HG02642 (cell line): ENCODE results near the gene EPS8L3.
"Not testable (repeated sequence)": the region's sequence is repeated elsewhere in the genome, so short reads cannot be mapped to it uniquely, and the experiment has no call there.

Experiments used
- ATAC-seq: cut with Tn5 transposase; IDR thresholded peaks from one replicate; pipeline ENCODE4 v1.9.1; 2021; ENCODE audit warnings: mild to moderate bottlenecking; ENCODE audit not compliant: unreplicated experiment, poor library complexity

Gene EPS8L3

DNA sequence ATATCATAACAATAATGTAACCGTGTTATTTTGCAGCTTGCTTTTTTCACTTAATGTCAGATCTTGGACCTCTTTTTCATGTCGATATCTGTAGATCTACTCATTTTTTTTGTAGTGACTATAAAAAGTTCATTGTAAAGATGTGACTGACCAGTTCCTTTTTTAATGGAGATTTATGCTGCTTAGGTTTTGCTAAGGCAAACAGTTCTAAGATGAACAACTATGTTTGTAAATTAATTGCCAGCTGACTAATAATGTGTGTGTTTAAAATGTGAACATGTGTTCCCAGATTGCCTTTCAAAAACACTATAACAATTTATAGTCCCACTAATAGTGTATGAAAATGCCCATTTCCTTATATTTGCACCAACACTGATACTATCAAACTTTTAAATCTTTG is 18.1 kb upstream of the EPS8L3 start:
- ATAC-seq = no peak

DNA sequence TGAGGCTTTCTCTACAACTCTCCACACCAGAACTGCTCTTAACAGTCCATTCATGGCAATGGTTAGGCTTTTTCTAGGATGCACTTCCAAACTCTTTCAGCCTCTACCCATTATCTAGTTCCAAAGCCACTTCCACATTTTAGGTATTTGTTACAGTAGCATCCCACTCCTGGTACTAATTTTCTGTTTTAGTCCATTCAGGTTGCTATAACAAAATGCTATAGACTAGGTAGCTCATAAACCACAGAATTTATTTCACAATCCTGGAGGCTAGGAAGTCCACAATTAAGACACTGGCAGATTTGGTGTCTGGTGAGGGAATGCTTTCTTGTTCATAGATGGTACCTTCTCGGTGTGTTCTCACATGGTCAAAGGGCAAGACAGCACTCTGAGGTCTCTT is 17.3 kb upstream of the EPS8L3 start:
- no peak for ATAC-seq

DNA sequence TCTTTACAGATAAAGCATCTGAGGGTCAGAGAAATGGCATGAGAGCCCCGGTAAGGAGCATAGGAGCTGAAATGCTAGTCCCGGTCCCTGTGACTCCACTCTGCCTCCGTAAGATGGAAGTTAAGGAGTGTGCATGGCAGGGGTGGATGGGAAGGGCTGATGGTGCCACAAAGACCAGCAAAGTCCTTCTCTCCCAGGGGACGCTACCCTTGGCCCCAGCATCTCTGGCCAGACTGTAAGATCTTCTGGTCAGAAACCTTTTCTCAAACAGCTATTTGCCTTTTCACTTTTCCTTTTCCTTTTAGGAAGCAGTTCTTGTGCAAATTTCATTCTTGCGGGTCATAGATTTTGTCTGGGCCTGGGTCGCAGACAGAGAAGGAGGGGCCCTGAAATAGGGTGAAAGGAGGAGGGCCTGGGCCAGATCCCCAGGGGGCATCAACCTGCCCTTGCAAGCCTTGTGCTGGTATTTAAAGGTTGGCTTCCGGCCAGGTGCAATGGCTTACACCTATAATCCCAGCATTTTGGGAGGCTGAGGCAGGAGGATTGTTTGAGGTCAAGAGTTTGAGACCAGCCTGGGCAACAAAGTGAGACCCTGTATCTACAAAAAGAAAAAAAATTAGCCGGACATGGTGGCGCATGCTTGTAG is 14.4 kb upstream of the EPS8L3 start:
- ATAC-seq = no peak

DNA sequence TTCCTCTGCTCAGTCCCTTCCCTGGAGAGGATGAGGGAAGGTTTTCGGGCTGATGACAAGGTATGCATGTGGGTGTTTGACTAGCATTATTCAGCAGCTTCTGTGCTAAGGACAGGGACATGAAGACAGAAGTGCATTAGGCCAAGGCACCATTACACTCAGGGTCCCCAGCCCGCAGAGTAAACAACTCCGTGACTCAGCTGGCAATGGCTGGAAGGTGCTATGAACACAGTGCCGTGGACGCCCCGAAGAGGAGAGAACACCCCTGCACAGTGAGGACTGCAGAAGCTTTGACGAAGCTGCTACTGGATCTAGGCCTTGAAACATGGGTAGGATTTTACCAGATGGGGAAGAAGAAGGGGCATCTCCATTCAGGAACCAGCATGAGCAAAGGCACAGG is 13.7 kb upstream of the EPS8L3 start:
- ATAC-seq = no peak

DNA sequence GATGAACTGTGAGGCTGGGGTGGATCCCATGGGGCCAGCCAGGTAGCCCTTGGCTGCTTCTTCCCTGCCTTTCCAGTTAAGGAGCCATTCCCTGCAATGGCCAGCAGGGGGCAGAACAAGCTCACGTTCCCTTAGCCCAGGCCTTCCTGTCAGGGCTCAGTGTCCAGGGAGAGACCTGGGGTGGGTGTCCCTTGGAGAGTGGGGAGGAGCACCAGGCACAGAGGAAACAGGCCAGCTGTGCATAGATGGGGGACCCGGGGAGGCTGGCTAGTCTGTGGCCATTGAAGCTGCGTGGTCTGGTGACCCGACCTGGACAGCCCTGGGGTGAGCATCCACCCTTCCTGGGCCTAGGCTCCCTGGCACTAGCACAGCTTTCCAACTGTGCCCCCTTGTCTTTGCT is 13.2 kb upstream of the EPS8L3 start:
- ATAC-seq = peak; percentile 64

DNA sequence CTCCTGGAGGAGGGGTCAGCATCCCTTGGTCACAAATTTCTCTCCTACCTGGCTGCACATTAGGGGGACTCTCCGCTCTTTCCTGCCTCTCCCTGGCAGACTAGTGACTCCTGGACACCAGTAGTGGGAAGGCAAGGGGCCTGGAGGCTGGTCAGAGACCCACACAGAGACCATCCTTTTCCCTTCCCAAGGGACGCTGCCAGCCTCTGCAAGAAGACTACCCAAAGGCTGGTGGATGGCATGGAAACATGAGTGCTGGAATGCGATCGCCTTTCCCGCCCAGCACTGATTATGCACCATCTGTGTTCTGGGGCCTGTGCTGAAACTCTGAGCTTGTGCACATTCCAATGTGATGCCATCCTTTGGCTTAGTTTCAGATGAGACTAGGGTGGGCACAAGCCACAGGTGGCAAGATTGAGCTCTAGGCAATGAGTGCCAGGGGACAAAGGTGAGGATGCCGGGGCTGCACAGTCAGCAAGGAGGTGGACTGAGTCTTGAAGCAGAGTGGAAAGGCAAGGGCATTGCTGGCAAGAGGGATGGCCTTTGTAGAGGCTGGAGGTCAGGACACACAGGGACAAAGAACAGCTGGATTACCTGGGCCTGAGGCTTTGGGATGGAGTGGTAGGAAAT is 12.6 kb upstream of the EPS8L3 start:
- ATAC-seq = no peak

DNA sequence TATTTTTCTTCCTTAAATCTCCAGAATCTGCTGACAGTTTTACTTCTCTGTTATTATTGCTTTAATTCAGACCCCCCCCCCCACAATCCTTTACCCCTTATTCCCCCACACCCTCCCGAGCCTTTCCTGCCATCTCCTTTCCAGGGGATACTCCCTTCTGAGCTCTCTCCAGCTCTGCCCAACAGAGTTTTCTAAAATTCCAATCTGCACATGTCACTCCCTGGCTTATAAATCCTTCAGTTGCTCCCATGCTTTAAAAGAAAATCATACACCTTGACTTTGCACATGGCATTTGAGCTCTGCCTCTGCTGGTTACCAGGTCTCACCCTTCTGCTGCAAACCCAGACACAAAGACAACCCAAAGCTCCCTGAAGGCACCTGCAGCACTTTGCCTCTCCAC is 11.7 kb upstream of the EPS8L3 start:
- ATAC-seq = no peak

DNA sequence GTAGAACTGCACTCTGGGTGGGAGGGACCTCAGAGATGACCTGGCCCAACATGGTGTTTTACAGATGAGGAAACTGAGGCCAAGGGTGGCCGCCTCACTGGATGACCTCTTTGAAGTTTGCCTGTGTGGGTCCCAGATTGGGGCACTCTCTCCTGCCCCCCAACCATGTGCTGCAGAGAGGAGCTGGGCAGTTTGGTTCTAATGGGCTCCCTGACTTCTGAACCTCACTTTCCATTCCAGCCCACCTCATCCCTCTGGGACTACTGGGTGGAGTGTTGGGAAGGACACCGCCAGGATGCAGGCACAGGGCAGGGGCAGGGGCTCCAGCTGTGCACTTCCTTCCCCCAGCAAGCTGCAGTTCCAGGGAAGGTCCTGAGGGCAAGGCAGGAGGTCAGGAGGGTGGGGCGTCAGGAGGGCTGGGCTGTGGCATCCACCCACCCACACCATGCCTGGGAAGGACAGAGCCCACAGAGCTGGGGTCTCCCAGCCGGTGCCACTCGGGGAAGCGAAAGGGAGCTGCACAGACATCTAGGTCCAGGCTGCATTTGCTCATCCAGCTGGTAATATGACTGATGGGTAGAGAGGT is 10.3 kb upstream of the EPS8L3 start:
- no peak for ATAC-seq

DNA sequence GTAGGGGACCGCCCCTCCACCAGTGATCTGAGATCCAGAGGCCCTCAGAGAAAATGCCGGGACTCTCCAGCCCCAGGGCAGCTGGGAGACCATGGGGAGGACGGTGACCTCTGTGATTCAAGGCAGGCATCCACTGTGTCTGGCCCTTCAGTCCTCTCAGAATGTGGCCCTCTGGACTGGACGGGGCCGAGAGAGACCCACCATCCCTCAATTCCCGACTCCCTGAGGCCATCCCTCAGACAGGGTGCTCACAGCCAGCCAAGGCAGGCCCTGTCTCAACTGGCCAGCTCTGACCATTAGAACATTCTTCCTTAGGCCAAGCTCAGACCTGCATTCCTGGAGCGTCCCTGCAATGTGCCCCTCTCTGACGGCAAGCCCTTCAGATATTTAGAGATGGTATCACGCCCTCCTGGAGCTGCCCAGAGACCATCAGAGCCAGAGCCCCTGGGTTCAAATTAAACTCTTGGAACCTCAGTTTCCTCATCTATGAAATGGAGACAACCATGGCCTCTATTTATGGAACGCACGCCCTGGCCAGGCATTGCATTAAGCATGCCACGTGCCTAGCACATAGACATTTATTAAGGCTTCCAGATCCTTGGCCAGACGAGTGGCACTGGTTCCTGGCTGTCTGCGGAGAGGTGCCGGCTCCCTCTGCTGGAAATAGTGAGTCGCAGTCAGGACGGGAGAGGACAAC is 9.6 kb upstream of the EPS8L3 start:
- ATAC-seq = peak; percentile 71

DNA sequence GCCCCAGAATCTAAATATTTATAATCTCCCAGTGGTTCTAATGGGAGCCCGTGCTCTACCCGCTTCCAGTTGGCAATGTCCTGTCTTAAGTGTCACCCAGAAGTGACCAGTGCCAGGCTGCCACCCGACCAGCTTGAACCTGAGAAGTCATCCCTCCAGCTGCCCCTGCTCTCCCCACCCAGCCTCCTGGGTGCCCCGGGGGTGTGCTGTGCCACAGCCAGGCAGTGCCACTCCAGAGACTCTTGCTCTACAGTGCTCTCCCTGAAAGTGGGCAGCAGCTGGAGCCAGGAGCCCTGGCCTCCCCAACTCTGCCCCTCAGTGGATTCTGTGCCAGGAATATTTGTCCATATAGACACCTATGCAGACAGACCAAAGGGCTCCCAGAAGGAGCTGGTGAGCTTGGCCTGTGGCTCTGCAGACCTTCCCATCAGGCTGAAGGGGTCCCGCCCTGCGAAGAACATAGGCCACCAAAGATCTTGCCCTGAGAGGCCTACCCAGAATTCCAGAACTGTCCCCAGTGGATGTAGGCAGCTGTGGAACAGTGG is 9.0 kb upstream of the EPS8L3 start:
- no peak for ATAC-seq

DNA sequence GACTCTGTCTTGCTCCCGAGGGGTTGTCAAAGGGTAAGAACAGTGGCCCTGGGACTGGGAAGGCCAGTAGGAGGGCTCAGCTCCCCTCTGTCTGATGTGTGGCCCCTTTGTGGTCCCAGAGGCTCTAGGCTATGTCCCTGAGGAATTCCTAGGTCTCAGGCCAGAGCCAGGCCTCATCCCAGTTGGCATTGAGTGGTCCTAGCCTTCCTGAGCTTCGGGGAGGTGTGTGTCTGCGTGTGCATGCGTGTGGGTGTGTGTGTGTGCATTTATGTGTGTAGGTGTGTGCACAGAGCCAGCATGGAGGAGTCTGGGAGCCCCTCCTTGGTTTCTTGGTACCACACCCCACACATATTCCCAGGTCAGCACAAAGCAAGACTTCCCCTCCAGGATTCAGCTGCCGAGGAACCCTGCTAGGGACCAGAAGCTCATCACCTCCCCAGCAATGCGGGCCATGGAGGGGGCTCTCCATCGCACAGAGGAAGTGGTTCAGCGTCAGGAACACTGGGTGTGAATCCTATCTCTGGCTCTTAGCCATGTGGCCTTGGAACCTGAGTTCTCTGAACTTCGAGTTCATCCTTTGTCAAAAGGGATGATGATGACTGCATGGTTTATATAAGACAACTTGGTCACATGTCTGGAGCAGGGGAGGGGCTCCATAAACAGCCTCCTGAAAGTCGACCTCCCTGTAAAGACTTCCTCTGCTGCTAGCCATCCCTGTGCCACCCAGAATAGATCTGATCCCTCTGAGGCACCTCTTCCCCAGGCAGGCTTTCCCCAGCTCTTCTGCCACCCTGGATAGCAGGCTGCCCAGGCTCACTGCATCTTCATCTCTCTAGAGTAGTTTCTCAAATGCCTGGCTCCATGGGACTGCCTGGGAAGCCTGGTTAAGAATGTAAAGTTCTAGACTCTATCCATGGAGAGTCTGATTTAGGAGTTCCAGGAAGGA is 8.3 kb upstream of the EPS8L3 start:
- no peak for ATAC-seq

DNA sequence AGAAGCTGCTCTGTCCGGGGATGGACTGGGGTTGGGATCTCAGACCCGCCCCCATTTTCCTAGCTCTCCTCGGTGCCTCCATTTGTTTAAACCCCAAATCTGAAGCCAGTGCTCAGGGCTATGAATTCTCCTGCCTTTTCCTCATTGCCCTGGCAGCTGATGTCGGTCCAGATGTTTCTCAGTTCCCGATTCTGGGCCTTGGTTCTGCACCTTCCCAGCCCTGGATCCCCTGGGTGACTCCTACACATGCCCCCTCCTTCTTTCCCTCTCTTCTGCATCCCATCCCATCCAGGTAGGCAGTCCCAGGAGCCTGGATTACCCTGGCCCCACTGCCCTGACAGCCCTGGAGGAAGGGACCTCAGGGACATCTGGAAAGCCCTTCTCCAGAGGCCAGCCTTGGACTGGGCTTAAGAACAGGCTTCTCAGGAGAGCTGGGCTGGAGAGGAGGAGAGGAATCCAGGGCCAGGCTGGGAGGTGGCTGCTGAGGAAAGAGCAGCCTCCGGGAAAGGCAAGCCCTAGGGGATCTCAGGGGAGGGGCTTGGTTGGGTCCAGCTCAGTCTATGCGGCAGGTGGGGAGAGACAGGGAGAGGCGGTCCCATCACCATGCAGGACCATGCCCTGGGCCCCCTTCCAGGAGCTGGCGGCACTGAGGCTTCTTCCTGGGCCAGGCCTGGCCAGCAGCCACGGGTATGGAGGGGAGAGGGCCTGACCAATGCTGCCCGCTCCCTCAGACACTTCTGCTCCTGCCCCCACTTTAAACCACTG is 6.8 kb upstream of the EPS8L3 start:
- no peak for ATAC-seq

DNA sequence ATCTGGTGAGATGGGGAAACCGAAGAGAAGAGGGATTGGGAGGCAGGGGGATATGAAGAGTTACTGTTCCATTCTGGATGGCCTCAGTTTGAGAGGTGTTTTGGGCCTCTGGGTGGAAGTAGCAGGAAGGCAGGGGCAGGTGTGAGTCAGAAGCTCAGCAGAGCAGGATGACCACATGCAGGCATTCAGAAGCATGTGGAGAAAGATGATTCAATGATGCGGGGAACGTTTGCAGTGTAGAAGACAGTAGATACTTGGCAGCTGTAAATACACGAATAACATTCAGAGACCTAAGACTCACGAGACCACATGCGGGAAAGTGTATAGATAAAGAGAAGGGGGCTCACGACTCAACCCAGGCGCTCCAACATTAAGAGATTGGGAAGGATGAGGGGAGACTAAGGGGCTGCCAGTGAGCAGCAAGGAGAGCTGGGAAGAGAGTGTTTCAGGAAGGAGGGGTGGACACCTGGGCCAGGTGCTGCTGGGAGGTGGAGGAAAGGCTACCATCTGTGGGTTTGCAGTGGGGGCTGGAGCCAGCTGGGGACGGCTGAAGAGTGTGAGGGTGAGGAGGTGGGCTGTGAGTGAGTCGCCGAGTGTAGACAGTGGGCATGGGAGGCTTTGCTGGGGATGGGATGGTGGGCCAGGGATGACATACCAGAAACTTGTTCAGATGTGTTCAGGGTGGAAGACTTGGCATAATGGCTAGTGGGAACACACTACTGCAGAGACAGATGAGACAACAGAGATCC is 5.8 kb upstream of the EPS8L3 start:
- no peak for ATAC-seq

DNA sequence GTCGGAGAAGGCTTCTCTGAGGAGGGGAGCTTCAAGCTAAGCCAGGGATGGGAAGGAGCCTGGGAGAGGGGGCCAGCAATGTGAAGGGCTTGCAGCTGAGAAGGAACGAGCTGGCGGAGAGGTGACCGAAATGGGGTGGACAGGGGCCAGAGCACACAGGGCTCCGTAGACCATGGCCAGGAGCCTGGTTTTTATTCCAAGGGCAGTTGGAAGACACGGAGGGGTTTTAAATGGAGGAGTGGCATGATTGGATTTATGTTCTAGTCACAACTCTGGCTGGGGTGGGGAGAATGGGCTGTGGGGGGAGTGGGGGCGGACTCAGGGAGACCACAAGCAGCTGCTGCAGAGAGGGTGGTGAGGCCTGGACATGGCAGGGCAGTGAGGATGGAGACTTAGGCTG is 5.1 kb upstream of the EPS8L3 start:
- no peak for ATAC-seq

DNA sequence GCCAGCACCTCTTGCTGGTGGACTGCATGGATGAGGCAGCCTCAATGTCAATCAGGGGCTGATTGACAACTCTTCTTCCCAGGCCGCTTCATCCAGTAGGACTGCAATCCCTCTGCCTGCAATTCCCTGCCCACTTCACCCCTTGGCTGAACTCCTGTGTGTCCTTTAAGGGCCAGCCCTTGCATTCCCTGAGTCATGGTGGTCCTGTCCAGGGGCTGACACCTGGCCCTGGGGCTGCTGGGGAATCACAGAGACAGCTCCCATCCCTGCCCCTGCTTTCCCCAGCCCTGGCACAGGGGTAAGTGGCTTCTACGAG is 4.6 kb upstream of the EPS8L3 start:
- ATAC-seq = no peak

DNA sequence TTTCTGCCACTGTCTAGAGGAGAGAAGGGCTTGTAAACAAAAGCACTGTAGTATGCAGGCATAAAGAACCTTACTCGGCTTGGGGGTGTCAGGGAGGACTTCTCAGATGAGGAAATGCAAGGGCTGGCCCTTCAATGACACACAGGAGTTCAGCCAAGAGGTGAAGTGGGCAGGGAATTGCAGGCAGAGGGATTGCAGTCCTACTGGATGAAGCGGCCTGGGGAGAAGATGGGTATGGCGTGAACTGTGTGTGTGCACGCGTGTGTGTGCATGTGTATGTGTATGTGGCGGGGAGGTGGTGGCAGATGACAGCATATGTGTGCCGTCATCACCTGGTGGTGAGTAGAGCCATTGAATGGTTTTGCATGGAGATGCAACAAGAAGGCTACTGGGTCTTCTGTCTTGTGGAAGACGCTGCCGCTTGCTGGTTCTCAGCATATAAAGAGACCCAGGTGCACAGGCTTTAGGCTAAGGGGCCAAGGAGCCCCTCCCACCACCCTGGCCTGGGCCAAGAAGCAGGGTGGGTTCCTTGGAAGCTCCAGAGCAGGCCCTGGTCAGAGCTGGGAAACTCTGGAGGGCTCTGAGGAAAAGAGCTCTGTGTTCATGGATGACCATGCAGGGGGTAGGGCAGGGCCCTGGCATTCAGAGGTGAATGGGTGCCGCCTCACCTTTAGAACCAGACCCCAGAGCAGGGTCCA is 4.1 kb upstream of the EPS8L3 start:
- ATAC-seq = no peak

DNA sequence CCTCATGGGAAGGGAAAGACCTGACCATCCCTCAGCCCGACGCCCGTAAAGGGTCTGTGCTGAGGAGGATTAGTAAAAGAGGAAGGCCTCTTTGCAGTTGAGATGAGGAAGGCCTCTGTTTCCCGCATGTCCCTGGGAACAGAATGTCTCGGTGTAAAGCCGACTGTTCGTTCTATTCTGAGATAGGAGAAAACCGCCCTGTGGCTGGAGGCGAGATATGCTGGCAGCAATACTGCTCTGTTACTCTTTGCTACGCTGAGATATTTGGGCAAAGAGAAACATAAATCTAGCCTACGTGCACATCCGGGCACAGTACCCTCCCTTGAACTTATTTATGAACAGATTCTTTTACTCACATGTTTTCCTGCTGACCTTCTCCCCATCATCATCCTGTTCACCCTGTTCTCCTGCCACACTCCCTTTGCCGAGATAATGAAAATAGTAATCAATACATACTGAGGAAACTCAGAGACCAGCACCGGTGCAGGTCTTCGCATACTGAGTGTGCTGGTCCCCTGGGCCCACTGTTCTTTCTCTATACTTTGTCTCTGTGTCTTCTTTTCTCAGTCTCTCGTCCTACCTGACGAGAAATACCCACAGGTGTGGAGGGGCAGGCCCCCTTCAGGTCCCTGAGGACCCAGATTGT is 3.4 kb upstream of the EPS8L3 start:
- not testable (repeated sequence) for ATAC-seq
